Activated T-helper 17 cell treated with anti-CD3 and anti-CD28 coated beads, Interleukin-2, amount 50 U/mL, for 72 hours (primary cell): ENCODE measurements around the gene FZD7. TPM values are rescaled to one million over a fixed set of nuclear protein-coding genes. Genes with fewer than 3 reads are reported as not detected.
A peak's percentile ranks its signal among the peaks of the same experiment; 100 is the strongest.

Experiments used
- ATAC-seq: fragments of 150-1000 bp; cut with Tn5 transposase; replicated peaks from 2 replicates; pipeline ENCODE4 v1.10.0; 2021; ENCODE audit warnings: mild to moderate bottlenecking, moderate library complexity
- H3K27ac Mint-ChIP-seq: one replicate; pipeline ENCODE4 v1.8.0; 2022; ENCODE audit warnings: mixed read lengths
- H3K27me3 Mint-ChIP-seq: one replicate; pipeline ENCODE4 v1.8.0; 2022; ENCODE audit warnings: mixed read lengths
- H3K36me3 Mint-ChIP-seq: one replicate; pipeline ENCODE4 v1.8.0; 2022; ENCODE audit warnings: low read depth, mild to moderate bottlenecking, mixed read lengths
- H3K4me1 Mint-ChIP-seq: one replicate; pipeline ENCODE4 v1.8.0; 2022; ENCODE audit warnings: mixed read lengths
- H3K4me3 Mint-ChIP-seq: one replicate; pipeline ENCODE4 v1.8.0; 2022; ENCODE audit warnings: mild to moderate bottlenecking, mixed read lengths
- H3K9me3 Mint-ChIP-seq: one replicate; pipeline ENCODE4 v1.8.0; 2022; ENCODE audit warnings: mixed read lengths
- total RNA-seq, 2 donors: library from RNA; stranded (reverse); gene quantifications; one replicate each; pipeline ENCODE4 v1.2.3, GENCODE V29; 2022

Gene FZD7
- total RNA-seq, 2 donors from 2014 or later: 0.06 to 1.6 TPM

DNA sequence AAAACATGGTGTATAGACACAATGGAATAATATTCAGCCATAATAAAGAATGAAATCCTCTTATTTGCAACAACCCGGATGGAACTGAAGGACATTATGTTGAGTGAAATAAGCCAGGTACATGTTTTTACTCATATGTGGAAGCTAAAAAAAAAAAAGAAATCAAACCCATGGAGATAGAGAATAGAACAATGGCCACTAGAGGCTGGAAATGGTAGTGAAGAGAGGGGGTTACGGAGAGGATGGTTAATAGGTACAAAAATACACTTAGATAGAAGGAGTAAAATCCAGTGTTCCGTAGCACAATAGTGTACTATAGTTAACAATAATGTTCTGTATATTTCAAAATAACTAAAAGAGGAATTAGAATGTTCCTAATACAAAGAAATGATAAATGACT lies 26.6 kb downstream of the FZD7 start:
- no peaks in the 10 kb centered on the region for H3K9me3 Mint-ChIP-seq
- H3K27me3 Mint-ChIP-seq: peaks cover 32% of the 10 kb centered on the region
- ATAC-seq: no peak
- no peak overlapping the region for H3K4me3 Mint-ChIP-seq
- no peaks in the 10 kb centered on the region for H3K4me1 Mint-ChIP-seq
- no peaks in the 10 kb centered on the region for H3K36me3 Mint-ChIP-seq
- H3K27ac Mint-ChIP-seq: no peak overlapping the region

DNA sequence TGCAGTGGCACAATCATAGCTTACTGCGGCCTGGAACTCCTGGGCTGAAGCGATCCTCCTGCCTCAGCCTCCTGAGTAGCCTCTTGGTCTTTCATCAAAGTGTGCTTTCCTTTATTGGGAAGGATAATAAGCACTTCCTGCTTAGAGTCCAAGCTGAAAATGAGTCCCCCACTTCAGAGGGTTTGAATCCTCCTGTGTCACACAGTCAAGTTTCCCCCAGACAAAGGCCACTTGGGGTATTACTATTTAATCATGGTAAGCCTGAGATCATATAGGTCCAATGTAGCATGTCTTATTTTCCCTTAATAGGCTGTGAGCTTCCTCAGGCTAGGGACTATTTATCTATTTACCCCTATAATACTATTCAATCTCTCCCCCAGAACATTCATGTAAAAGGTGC lies 28.0 kb downstream of the FZD7 start:
- Mint-ChIP-seq H3K4me3 (no peak overlapping the region), H3K4me1 (no peaks in the 10 kb centered on the region), H3K27ac (no peak overlapping the region), H3K36me3 (no peaks in the 10 kb centered on the region), H3K27me3 (peaks cover 25% of the 10 kb centered on the region), H3K9me3 (no peaks in the 10 kb centered on the region)
- no peak for ATAC-seq

- Mint-ChIP-seq H3K27ac (no peak overlapping the region), H3K9me3 (no peaks in the 10 kb centered on the region), H3K36me3 (no peaks in the 10 kb centered on the region), H3K27me3 (peaks cover 13% of the 10 kb centered on the region), H3K4me1 (no peaks in the 10 kb centered on the region), H3K4me3 (no peak overlapping the region)
- ATAC-seq: peak; percentile 44
Observed at GRCh38 chr2:202064171-202064880, 30.7 kb downstream of the FZD7 start.

DNA sequence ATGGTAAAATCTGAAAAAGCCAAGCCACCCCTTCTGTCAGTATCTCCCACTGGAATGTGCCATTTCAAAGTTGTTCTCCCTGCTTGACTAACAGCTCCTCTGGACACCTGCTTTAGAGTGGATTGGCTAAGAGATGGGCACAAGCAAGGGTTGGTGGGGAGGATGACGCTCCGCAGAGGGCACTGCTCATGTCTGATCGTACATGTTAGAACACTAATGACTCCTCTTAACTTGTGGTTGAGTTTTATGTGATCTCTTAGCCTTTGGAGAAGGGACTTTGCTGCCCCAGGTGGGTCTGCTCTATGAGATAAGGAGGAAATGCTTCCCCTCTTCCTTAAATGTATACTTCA lies 31.2 kb downstream of the FZD7 start:
- Mint-ChIP-seq H3K27me3 (peaks cover 8% of the 10 kb centered on the region), H3K4me1 (no peaks in the 10 kb centered on the region), H3K36me3 (no peaks in the 10 kb centered on the region), H3K27ac (no peak overlapping the region), H3K9me3 (no peaks in the 10 kb centered on the region), H3K4me3 (no peak overlapping the region)
- ATAC-seq: no peak

DNA sequence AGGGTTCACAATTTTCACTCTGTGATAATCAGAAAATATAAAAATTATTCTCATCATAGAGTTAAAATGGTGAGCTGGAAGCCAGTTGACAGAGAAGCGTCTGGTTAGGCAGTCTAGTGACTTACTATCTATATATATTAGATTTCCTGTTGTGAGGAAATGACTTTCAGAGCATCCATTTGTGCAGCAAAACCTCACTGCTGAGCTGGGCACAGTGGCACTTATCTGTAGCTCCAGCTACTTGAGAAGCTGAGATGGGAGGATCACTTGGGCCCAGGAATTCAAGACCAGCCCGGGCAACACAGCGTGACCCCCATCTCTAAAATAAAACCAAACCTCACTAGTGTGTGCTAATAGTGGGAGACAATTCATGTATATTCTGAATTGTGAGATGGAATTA lies 32.2 kb downstream of the FZD7 start:
- Mint-ChIP-seq H3K27ac (no peak overlapping the region), H3K4me3 (no peak overlapping the region), H3K4me1 (no peaks in the 10 kb centered on the region), H3K9me3 (no peaks in the 10 kb centered on the region), H3K27me3 (peaks cover 3% of the 10 kb centered on the region), H3K36me3 (no peaks in the 10 kb centered on the region)
- ATAC-seq: no peak

GRCh38 chr2:202066875-202067274 lies 33.2 kb downstream of the FZD7 start:
- Mint-ChIP-seq H3K4me3 (no peak overlapping the region), H3K36me3 (no peaks in the 10 kb centered on the region)

DNA sequence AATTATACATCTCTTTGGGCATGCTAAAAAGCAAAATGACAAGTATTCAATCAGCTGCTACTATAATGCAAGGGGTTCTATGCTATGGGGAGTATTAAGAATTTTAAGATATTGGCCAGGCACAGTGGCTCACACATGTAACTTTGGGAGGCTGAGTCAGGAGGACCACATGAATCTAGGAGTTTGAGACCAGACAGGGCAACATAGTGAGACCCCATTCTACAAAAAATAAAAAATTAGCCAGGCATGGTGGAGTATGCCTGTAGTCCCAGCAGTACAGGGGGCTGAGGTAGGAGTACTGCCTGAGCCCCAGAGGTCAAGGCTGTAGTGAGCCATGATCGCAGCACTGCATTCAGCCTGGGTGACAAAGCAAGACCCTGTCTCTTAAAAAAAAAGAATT lies 33.9 kb downstream of the FZD7 start:
- Mint-ChIP-seq H3K9me3 (no peaks in the 10 kb centered on the region), H3K4me3 (no peak overlapping the region), H3K27ac (no peak overlapping the region), H3K27me3 (peaks cover 7% of the 10 kb centered on the region), H3K4me1 (no peaks in the 10 kb centered on the region), H3K36me3 (no peaks in the 10 kb centered on the region)
- ATAC-seq: no peak

More at GRCh38 chr2:202066875-202067274, 33.2 kb downstream of the FZD7 start:
- H3K4me1 Mint-ChIP-seq: no peaks in the 10 kb centered on the region
- no peaks in the 10 kb centered on the region for H3K9me3 Mint-ChIP-seq
- peaks cover 4% of the 10 kb centered on the region for H3K27me3 Mint-ChIP-seq
- H3K27ac Mint-ChIP-seq: no peak overlapping the region
- no peak for ATAC-seq

- H3K27me3 Mint-ChIP-seq: peaks cover 17% of the 10 kb centered on the region
Observed at GRCh38 chr2:202069170-202070067, 35.8 kb downstream of the FZD7 start.

GRCh38 chr2:202071107-202071506 lies 37.5 kb downstream of the FZD7 start:
- H3K27me3 Mint-ChIP-seq: peaks cover 14% of the 10 kb centered on the region
- ATAC-seq: no peak
- no peaks in the 10 kb centered on the region for H3K9me3 Mint-ChIP-seq
- H3K27ac Mint-ChIP-seq: no peak overlapping the region
- no peaks in the 10 kb centered on the region for H3K36me3 Mint-ChIP-seq
- no peaks in the 10 kb centered on the region for H3K4me1 Mint-ChIP-seq
- no peak overlapping the region for H3K4me3 Mint-ChIP-seq

More at GRCh38 chr2:202069170-202070067, 35.8 kb downstream of the FZD7 start:
- H3K9me3 Mint-ChIP-seq: no peaks in the 10 kb centered on the region
- ATAC-seq: no peak
- no peak overlapping the region for H3K27ac Mint-ChIP-seq
- H3K4me3 Mint-ChIP-seq: no peak overlapping the region
- H3K4me1 Mint-ChIP-seq: no peaks in the 10 kb centered on the region
- no peaks in the 10 kb centered on the region for H3K36me3 Mint-ChIP-seq

DNA sequence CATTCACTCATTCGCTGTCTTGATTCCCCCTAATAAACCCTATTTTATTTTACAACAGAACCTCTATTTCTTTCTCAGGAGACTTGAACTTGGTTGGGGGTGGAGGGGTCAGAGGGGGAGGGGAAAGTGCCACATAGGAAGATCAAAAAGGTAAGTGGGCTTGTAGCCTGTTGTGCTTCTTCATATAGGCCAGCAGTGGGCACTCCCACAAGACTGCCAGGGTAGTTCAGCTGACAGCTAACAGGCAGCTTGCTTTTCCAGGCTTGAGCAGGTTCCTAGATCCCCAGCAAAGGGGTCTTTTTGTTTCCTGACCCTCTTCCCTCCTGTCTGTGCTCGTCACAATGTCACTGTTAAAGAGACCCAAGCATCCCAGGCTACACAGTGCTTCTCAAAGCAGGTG lies 38.6 kb downstream of the FZD7 start:
- H3K4me1 Mint-ChIP-seq: no peaks in the 10 kb centered on the region

GRCh38 chr2:202072737-202073401 lies 39.2 kb downstream of the FZD7 start, which contains the start of gene KIAA2012:
TSS of gene KIAA2012 (plus strand) at chr2:202073255. CDS start at chr2:202073628, 373 bp downstream.
- Mint-ChIP-seq H3K27ac (no peak within 1 kb of the TSS), H3K4me1 (no peaks in the 10 kb centered on the region), H3K9me3 (no peaks in the 10 kb centered on the region), H3K36me3 (no peaks in the 10 kb centered on the region), H3K4me3 (no peak within 1 kb of the TSS), H3K27me3 (peaks cover 20% of the 10 kb centered on the region)
- no peak for ATAC-seq

More for the DNA sequence above, 38.6 kb downstream of the FZD7 start:
- Mint-ChIP-seq H3K4me3 (no peak overlapping the region), H3K27ac (no peak overlapping the region), H3K36me3 (no peaks in the 10 kb centered on the region), H3K27me3 (peaks cover 17% of the 10 kb centered on the region), H3K9me3 (no peaks in the 10 kb centered on the region)
- ATAC-seq: no peak

GRCh38 chr2:202074324-202074723 lies 40.7 kb downstream of the FZD7 start:
- Mint-ChIP-seq H3K36me3 (no peaks in the 10 kb centered on the region), H3K4me3 (no peak overlapping the region), H3K4me1 (no peaks in the 10 kb centered on the region), H3K9me3 (no peaks in the 10 kb centered on the region), H3K27ac (no peak overlapping the region), H3K27me3 (peaks cover 20% of the 10 kb centered on the region)
- no peak for ATAC-seq

GRCh38 chr2:202079310-202079709 lies 45.7 kb downstream of the FZD7 start:
- ATAC-seq: no peak
- Mint-ChIP-seq H3K27me3 (peaks cover 13% of the 10 kb centered on the region), H3K36me3 (no peaks in the 10 kb centered on the region), H3K4me1 (no peaks in the 10 kb centered on the region), H3K27ac (no peak overlapping the region), H3K9me3 (no peaks in the 10 kb centered on the region), H3K4me3 (no peak overlapping the region)

GRCh38 chr2:202084265-202084664 lies 50.6 kb downstream of the FZD7 start:
- Mint-ChIP-seq H3K4me1 (no peaks in the 10 kb centered on the region), H3K27ac (no peak overlapping the region), H3K36me3 (no peaks in the 10 kb centered on the region), H3K4me3 (no peak overlapping the region), H3K9me3 (no peaks in the 10 kb centered on the region), H3K27me3 (peaks cover 15% of the 10 kb centered on the region)
- ATAC-seq: no peak
